ENCODE data around the gene GUCY1A1.

GUCY1A1 gene

GRCh38 chr4:155703486-155704247 is 37.0 kb downstream of the GUCY1A1 start:
- TF ChIP-seq CTCF (IDR thresholded peaks at IDR 0.05; ENCODE audit: insufficient read depth, low read length, poor library complexity, severe bottlenecking): no peak
- Histone ChIP-seq H3K4me3 (replicated peaks; ENCODE audit: low read depth, low read length) (no peak overlapping the region), H3K36me3 (ENCODE audit: control insufficient read depth, insufficient read depth, low read length) (no peaks in the 10 kb centered on the region), H3K27me3 (replicated peaks; ENCODE audit: control insufficient read depth, insufficient read depth, low read length) (no peaks in the 10 kb centered on the region)
- peak; percentile 26 for DNase-seq (ENCODE audit: extremely low read depth, insufficient read length)

GRCh38 chr4:155704841-155705404 is 38.3 kb downstream of the GUCY1A1 start:
- Histone ChIP-seq H3K4me3 (replicated peaks; ENCODE audit: low read depth, low read length) (no peak overlapping the region), H3K27me3 (replicated peaks; ENCODE audit: control insufficient read depth, insufficient read depth, low read length) (no peaks in the 10 kb centered on the region), H3K36me3 (ENCODE audit: control insufficient read depth, insufficient read depth, low read length) (no peaks in the 10 kb centered on the region)
- no peak for DNase-seq (ENCODE audit: extremely low read depth, insufficient read length)
- TF ChIP-seq CTCF (IDR thresholded peaks at IDR 0.05; ENCODE audit: insufficient read depth, low read length, poor library complexity, severe bottlenecking): no peak

GRCh38 chr4:155705664-155706063 is 39.0 kb downstream of the GUCY1A1 start:
- TF ChIP-seq CTCF (IDR thresholded peaks at IDR 0.05; ENCODE audit: insufficient read depth, low read length, poor library complexity, severe bottlenecking): no peak

GRCh38 chr4:155706147-155706546 is 39.5 kb downstream of the GUCY1A1 start:
- no peak for TF ChIP-seq CTCF (IDR thresholded peaks at IDR 0.05; ENCODE audit: insufficient read depth, low read length, poor library complexity, severe bottlenecking)
- no peaks in the 10 kb centered on the region for H3K27me3 ChIP-seq (replicated peaks; ENCODE audit: control insufficient read depth, insufficient read depth, low read length)
- no peak overlapping the region for H3K4me3 ChIP-seq (replicated peaks; ENCODE audit: low read depth, low read length)
- no peak for DNase-seq (ENCODE audit: extremely low read depth, insufficient read length)
- no peaks in the 10 kb centered on the region for H3K36me3 ChIP-seq (ENCODE audit: control insufficient read depth, insufficient read depth, low read length)

More at GRCh38 chr4:155705664-155706063, 39.0 kb downstream of the GUCY1A1 start:
- no peak overlapping the region for H3K4me3 ChIP-seq (replicated peaks; ENCODE audit: low read depth, low read length)
- no peaks in the 10 kb centered on the region for H3K36me3 ChIP-seq (ENCODE audit: control insufficient read depth, insufficient read depth, low read length)
- no peak for DNase-seq (ENCODE audit: extremely low read depth, insufficient read length)
- H3K27me3 ChIP-seq (replicated peaks; ENCODE audit: control insufficient read depth, insufficient read depth, low read length): no peaks in the 10 kb centered on the region

- DNase-seq (ENCODE audit: extremely low read depth, insufficient read length): no peak
- no peak overlapping the region for H3K4me3 ChIP-seq (replicated peaks; ENCODE audit: low read depth, low read length)
- H3K27me3 ChIP-seq (replicated peaks; ENCODE audit: control insufficient read depth, insufficient read depth, low read length): no peaks in the 10 kb centered on the region
- no peak for TF ChIP-seq CTCF (IDR thresholded peaks at IDR 0.05; ENCODE audit: insufficient read depth, low read length, poor library complexity, severe bottlenecking)
- H3K36me3 ChIP-seq (ENCODE audit: control insufficient read depth, insufficient read depth, low read length): no peaks in the 10 kb centered on the region
These were observed 40.6 kb downstream of the GUCY1A1 start for GRCh38 chr4:155707251-155707650.

Data from GM06990 (cell line).